NCI-H2029 (cell line): ENCODE measurements around the gene UBE2QL1.
A peak's percentile ranks its signal among the peaks of the same experiment; 100 is the strongest.

Experiments used
- DNase-seq: peaks from one replicate; lab custom pipeline; 2025; lab: John Stamatoyannopoulos, UW

Gene UBE2QL1

DNA sequence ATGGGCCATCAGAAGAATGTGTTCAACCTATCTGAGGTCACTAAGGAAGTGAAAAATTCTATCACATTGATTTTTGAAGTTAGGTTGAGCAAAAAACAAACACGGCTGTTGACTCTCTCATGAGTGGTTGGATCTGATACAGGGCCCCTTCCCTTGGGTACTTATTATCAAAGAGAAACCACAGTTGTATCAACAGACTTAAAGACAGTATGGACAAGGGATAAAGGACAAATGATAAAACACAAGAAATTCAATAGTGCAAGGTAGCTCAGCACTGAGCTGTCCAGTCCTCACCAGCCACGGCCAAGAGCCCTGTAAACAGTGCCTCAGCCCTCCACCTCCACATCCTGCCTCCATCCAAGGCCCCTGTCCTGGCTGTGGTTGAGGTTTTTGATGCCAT is 86.9 kb downstream of the UBE2QL1 start:
- no peak for DNase-seq

DNA sequence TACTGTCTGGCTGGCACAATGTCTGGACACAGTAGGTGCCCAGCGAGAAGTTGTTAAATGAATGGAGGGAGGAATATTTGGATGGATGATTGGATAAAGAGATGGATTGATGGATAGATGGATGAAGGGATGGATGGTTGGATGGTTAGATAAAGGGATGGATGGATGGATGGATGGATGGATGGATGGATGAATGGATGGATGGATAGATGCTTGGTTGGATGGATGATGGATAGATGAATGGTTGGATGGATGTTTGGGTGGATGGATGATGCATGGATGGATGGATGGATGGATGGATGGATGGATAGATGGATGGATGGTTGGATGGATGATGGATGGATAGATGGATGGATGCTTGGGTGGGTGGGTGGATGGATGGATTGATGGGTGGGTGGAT is 90.4 kb downstream of the UBE2QL1 start:
- DNase-seq, result no peak

GRCh38 chr5:6540111-6540827 is 91.6 kb downstream of the UBE2QL1 start:
- DNase-seq, result no peak

- DNase-seq, result no peak
These were observed 92.8 kb downstream of the UBE2QL1 start for GRCh38 chr5:6541256-6542013.

DNA sequence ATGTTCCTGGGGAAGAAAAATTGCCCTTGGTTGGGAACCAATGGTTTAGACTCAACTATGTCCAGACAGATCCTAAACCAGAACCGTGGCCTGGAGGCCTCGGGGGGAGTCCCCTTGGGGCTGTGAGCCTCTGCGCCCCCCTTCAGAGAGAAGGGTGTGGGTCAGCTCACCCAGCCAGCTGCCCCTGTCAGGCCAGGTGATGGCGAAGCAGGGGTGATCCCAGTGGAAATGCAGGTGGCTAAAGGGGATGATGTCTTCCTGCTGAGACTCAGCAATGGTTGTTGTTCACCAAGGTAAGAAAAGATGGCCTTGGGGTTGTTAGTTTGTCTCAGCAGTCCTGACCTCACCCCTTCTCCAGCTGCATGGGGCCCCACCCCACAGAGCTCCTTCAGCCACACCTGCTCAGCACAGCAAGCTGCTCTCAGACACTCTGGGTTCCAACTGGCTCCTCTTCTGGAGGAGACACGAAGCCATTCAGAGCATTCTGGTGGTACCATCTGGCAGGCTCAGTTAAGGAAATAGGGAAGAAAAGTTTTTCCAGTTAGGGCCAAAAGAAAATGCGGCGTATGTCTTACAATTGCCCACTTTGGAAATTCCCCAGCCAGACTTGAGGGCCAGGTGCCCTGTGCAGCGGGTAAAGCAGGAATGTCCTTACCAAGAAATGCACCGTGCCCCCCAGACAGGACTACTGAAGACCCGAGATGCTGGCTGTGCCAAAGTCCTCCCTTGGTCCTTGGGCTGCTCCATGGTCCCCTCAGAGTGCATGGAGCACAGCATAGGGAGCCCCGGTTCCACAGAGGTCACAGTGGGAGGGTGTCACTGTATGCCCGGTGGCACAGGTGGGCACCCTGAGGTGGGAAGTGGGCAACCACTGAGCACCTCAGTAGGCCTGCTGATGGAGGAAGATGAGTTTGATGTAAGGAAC is 94.0 kb downstream of the UBE2QL1 start:
- no peak for DNase-seq

DNA sequence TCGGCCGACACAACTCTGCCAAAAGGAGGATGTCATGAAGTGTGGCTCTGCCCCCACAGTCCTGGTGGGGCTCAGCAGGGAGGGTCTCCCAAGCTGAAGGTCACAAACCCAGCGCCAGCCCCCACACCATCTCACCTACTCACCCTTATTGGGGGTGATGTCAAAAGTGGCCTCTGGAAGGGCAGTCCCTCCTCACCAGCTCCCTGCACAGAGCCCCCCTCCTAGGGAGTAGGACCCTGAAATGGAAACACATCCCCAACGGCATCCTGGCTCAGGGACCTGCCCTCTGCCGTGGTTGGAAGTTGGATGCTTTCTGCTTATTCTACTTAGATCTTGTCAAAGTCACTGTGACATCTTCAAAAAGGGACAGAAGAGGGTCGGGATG is 94.7 kb downstream of the UBE2QL1 start:
- no peak for DNase-seq

DNA sequence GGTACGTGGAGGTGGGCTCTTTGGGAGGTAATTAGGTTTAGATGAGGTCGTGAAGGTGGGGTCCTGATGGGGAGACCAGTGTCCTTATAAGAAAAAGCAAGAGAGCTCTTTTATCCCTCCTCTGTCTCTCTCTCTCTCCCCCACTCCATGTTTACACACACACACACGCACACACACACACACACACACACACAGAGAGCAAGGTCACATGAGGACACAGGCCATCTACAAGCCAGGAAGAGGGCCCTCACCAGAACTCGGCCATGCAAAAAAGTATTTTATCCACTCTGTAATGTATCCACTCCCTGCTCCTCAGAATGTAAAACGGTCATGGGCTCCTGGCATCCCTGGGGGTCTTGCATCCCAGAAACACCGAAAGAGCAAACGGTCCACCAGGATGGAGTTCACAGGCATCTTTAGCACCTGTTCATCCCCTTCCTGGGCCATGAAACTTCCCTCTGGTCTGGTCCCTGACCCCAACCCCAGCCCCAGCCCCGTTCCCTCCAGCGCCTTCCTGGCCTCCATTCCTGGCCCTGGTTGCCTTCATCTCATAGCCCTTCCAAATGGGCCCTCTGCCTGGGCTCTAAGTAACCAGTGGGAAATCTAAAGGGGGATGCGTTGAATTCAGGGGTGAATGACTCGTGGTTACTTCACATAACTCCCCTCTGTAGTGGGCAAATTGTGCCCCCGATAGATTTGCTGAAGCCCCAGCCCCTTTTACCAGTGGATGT is 95.3 kb downstream of the UBE2QL1 start:
- peak; percentile 32 for DNase-seq
